ENCODE results near the gene LSM7.

GRCh38 chr19:2274931-2275535 is 53.4 kb downstream of the LSM7 start:
- TF ChIP-seq CTCF (conservative IDR thresholded peaks at IDR 0.05; ENCODE audit: low read depth, low read length): peak; percentile 56
- no peak for TF ChIP-seq EZH2 (IDR thresholded peaks at IDR 0.05; ENCODE audit: low read length, unreplicated experiment)
- no peak for TF ChIP-seq EZH2phosphoT487 (IDR thresholded peaks at IDR 0.05; ENCODE audit: borderline replicate concordance, low read length)

All from PC-3 (cell line).